K562 (cell line): ENCODE measurements around the gene DNASE2. TPM values are rescaled to one million over a fixed set of nuclear protein-coding genes. Genes with fewer than 3 reads are reported as not detected.
A peak's percentile ranks its signal among the peaks of the same experiment; 100 is the strongest.

Experiments used
- ATAC-seq: fragments of 200-7000 bp; cut with Tn5 transposase; 3 replicates; pipeline ENCODE4 v1.9.1; 2020; ENCODE audit warnings: moderate library complexity
- BruUV-seq: library from RNA; stranded (reverse); fragments of 400-500 nt; replicated peaks from 2 replicates; lab custom pipeline; 2021; lab: Mats Ljungman, UMichigan
- CTCF ChIA-PET: fragments of 300-600 bp; formaldehyde crosslinking; extraction: SDS; loops from one replicate; lab custom pipeline; 2021; ENCODE audit warnings: low intra/inter-chr PET ratio; lab: Yijun Ruan, JAX
- POLR2A ChIA-PET: fragments of 300-600, 350-650 bp; sonication (Branson Sonifier 250); formaldehyde crosslinking; extraction: SDS; loops from one replicate; lab custom pipeline; 2021; ENCODE audit warnings: antibody characterized with exemption, inconsistent platforms; lab: Yijun Ruan, JAX
- DNase-seq, 4 experiments: peaks; one replicate each; pipeline versions ENCODE4 v3.0.0 to v3.0.0-alpha.2; 2011 to 2018; ENCODE audit warnings: low spot score in 3 of 4, mixed read lengths in 3 of 4; ENCODE audit errors: extremely low read depth in 1 of 4
- FAIRE-seq: peaks from 2 replicates; lab custom pipeline; 2011; peaks lifted over from hg19 to GRCh38; lab: Jason Lieb, UNC
- H2AFZ ChIP-seq: 2 replicates; pipeline ENCODE4 v1.6.0; 2011; ENCODE audit warnings: low read depth, low read length, control low read depth, inconsistent platforms
- H3K27ac ChIP-seq: fragments of 200-600 bp; 3 replicates; pipeline ENCODE4 v1.8.0; 2011; ENCODE audit warnings: low read depth, mild to moderate bottlenecking, control low read depth, inconsistent platforms, low read length, moderate library complexity, mixed read lengths; ENCODE audit errors: extremely low read depth
- H3K27me3 ChIP-seq, 2 experiments: fragments of 300-600 bp in 1 of 2; 2 replicates in 1 of 2; 3 replicates in 1 of 2; pipeline versions ENCODE4 v1.6.0 to v1.8.0; 2011; ENCODE audit warnings: inconsistent platforms in 2 of 2, low read length in 2 of 2, mild to moderate bottlenecking in 1 of 2, mixed read lengths in 1 of 2, moderate library complexity in 1 of 2; ENCODE audit not compliant: control insufficient read depth in 2 of 2, insufficient read depth in 2 of 2
- H3K36me3 ChIP-seq: fragments of 300-600 bp; 3 replicates; pipeline ENCODE4 v1.8.0; 2011; ENCODE audit warnings: mild to moderate bottlenecking, low read length, inconsistent platforms; ENCODE audit not compliant: control insufficient read depth, insufficient read depth
- H3K4me1 ChIP-seq, 2 experiments: fragments of 200-600 bp in 1 of 2; replicated peaks in 1 of 2; 2 replicates in 1 of 2; 3 replicates in 1 of 2; pipeline versions ENCODE4 v1.5.1 to v1.8.0; 2011; ENCODE audit warnings: inconsistent platforms in 2 of 2, low read length in 2 of 2, mild to moderate bottlenecking in 1 of 2, mixed read lengths in 1 of 2, moderate library complexity in 1 of 2; ENCODE audit not compliant: control insufficient read depth in 2 of 2, insufficient read depth in 2 of 2
- H3K4me2 ChIP-seq: 2 replicates; pipeline ENCODE4 v1.6.1; 2011; ENCODE audit warnings: low read length, control low read depth, inconsistent platforms, mixed read lengths; ENCODE audit not compliant: insufficient read depth
- H3K4me3 ChIP-seq: fragments of 200-600 bp; sonication (generic), shearing (Covaris generic); 2 replicates; pipeline ENCODE4 v1.5.1; 2016; ENCODE audit warnings: control low read depth, inconsistent platforms
- H3K79me2 ChIP-seq: fragments of 200-600 bp; 3 replicates; pipeline ENCODE4 v1.8.0; 2011; ENCODE audit warnings: low read length, inconsistent platforms; ENCODE audit not compliant: control insufficient read depth, insufficient read depth
- H3K9ac ChIP-seq, 2 experiments: 2 replicates each; pipeline versions ENCODE4 v1.6.0 to v1.6.1; 2011; ENCODE audit warnings: low read depth in 2 of 2, low read length in 2 of 2, control low read depth in 1 of 2, inconsistent platforms in 1 of 2, mild to moderate bottlenecking in 1 of 2, mixed read lengths in 1 of 2; ENCODE audit not compliant: insufficient read depth in 1 of 2
- H3K9me1 ChIP-seq: one replicate; pipeline ENCODE4 v1.6.0; 2011; ENCODE audit warnings: inconsistent platforms, mild to moderate bottlenecking, low read length, moderate library complexity; ENCODE audit not compliant: control insufficient read depth, insufficient read depth
- H3K9me3 ChIP-seq: replicated peaks from 2 replicates; pipeline ENCODE4 v1.5.1; 2011; ENCODE audit warnings: low read depth, low read length, inconsistent platforms; ENCODE audit not compliant: control insufficient read depth, insufficient read depth
- H4K20me1 ChIP-seq: replicated peaks from 2 replicates; pipeline ENCODE4 v1.6.1; 2011; ENCODE audit warnings: low read length, inconsistent platforms, mixed read lengths; ENCODE audit not compliant: control insufficient read depth, insufficient read depth
- EGR1 ChIP-seq: fragments of 450-650 bp; conservative IDR thresholded peaks from 2 replicates; pipeline ENCODE4 v1.6.1; 2017; ENCODE audit warnings: mild to moderate bottlenecking
- EZH2 ChIP-seq: IDR thresholded peaks from 2 replicates; pipeline ENCODE4 v1.6.1; 2012; ENCODE audit warnings: low read depth, mild to moderate bottlenecking, inconsistent platforms, low read length, borderline replicate concordance
- LARP7 ChIP-seq: fragments of 450-650 bp; IDR thresholded peaks from 2 replicates; pipeline ENCODE4 v1.6.1; 2016
- MXI1 ChIP-seq: IDR thresholded peaks from 2 replicates; pipeline ENCODE4 v1.6.1; 2011; ENCODE audit warnings: low read depth, mild to moderate bottlenecking, improper control_type of control experiment, low read length
- NFIC ChIP-seq: fragments of 450-650 bp; IDR thresholded peaks from 2 replicates; pipeline ENCODE4 v1.6.1; 2017; ENCODE audit warnings: mild to moderate bottlenecking, inconsistent platforms
- NR2C2 ChIP-seq, 2 experiments: fragments of 200-800 bp in 1 of 2; sonication (Bioruptor generic) in 1 of 2; sonication (generic) in 1 of 2; formaldehyde crosslinking in 1 of 2; IDR thresholded peaks; 2 replicates each; pipeline versions ENCODE4 v1.6.1 to v1.8.0; 2016 to 2022; ENCODE audit warnings: mild to moderate bottlenecking in 1 of 2, missing compliant biosample characterization in 1 of 2, missing genetic modification characterization in 1 of 2, missing genetic modification reagents in 1 of 2
- ZNF551 ChIP-seq: fragments of 250-450 bp; sonication (Bioruptor Pico); IDR thresholded peaks from 2 replicates; pipeline ENCODE4 v1.5.0; 2021; ENCODE audit warnings: mild to moderate bottlenecking, moderate library complexity
- WGBS: fragments of 100-300 bp; shearing (Covaris generic); methylation state at CpG from one replicate; pipeline ENCODE4 v1.1.6; 2016; ENCODE audit warnings: low coverage, mixed read lengths; ENCODE audit not compliant: insufficient coverage; ENCODE audit errors: missing lambda C conversion rate; 5-methylcytosine and 5-hydroxymethylcytosine counted together
- in situ Hi-C: fragments of 300-500 bp; cut with MboI; formaldehyde crosslinking; loops from 4 replicates; pipeline ENCODE4 v1.15.0; 2018; ENCODE audit warnings: inconsistent platforms, mixed read lengths
- intact Hi-C: fragments of 100-400 bp; cut with micrococcal nuclease; formaldehyde crosslinking; loops from 2 replicates; pipeline ENCODE4 v1.14.2; 2022
- polyA plus RNA-seq, 8 experiments: library from polyadenylated mRNA; depleted of rRNA in 4 of 8; stranded (reverse) in 5 of 8; unstranded in 3 of 8; fragments of >200 nt; fragmentation: Nextera tagmentation in 2 of 8; fragmentation: Illumina TruSeq in 1 of 8; extraction: Ambion mirVana in 2 of 8; extraction: Trizol in 1 of 8; gene quantifications; 2 replicates each; pipeline versions ENCODE4 v1.2.1 to v1.2.3, GENCODE V29; 2011 to 2014; ENCODE audit warnings: inconsistent platforms in 1 of 8, missing spikeins in 1 of 8
- total RNA-seq, 7 experiments: library from RNA; depleted of rRNA in 6 of 7; stranded (reverse); fragments of >200 nt in 6 of 7; fragmentation: Illumina TruSeq in 2 of 7; extraction: Trizol in 2 of 7; gene quantifications; 2 replicates each; pipeline versions ENCODE4 v1.2.1 to v1.2.3, GENCODE V29; 2011 to 2021; ENCODE audit warnings: low replicate concordance in 1 of 7
- TF ChIP-seq, protein P1 (sequence below): fragments of 250-450 bp; sonication (Bioruptor Pico); IDR thresholded peaks from 2 replicates; pipeline ENCODE4 v1.9.0; 2021; ENCODE audit warnings: mild to moderate bottlenecking, inconsistent platforms
- TF ChIP-seq, protein P2 (sequence below): fragments of 450-650 bp; IDR thresholded peaks from 2 replicates; pipeline ENCODE4 v1.6.1; 2016; ENCODE audit warnings: missing biosample characterization, missing genetic modification characterization

The DNASE2 gene
- total and polyA plus RNA-seq, 9 of the 15 experiments (the other 6 are each of a cell fraction or from before 2014, with no cell fraction given) = 4.4 to 27.0 (median 20.2) TPM

DNA sequence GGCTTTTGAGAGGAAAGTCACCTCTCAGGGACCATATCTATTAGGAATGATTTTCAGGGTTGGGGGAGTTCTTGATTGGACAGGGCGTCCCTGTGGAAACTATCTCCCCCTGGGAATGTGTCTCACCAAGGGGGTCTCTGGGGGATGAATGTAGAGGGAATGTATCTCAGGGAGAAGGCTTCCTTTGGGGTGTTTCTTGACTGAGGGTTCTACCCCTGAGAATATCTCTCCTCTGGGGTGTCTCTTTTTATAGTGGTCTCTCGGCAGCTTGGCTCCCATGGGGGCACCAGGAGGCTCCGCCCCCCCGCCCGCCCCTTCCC is 47.9 kb downstream of the DNASE2 start (continued):
- TF ChIP-seq, protein P1, sequence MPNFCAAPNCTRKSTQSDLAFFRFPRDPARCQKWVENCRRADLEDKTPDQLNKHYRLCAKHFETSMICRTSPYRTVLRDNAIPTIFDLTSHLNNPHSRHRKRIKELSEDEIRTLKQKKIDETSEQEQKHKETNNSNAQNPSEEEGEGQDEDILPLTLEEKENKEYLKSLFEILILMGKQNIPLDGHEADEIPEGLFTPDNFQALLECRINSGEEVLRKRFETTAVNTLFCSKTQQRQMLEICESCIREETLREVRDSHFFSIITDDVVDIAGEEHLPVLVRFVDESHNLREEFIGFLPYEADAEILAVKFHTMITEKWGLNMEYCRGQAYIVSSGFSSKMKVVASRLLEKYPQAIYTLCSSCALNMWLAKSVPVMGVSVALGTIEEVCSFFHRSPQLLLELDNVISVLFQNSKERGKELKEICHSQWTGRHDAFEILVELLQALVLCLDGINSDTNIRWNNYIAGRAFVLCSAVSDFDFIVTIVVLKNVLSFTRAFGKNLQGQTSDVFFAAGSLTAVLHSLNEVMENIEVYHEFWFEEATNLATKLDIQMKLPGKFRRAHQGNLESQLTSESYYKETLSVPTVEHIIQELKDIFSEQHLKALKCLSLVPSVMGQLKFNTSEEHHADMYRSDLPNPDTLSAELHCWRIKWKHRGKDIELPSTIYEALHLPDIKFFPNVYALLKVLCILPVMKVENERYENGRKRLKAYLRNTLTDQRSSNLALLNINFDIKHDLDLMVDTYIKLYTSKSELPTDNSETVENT = no peak
- TF ChIP-seq MXI1 (no peak), LARP7 (no peak)
- TF ChIP-seq, protein P2, sequence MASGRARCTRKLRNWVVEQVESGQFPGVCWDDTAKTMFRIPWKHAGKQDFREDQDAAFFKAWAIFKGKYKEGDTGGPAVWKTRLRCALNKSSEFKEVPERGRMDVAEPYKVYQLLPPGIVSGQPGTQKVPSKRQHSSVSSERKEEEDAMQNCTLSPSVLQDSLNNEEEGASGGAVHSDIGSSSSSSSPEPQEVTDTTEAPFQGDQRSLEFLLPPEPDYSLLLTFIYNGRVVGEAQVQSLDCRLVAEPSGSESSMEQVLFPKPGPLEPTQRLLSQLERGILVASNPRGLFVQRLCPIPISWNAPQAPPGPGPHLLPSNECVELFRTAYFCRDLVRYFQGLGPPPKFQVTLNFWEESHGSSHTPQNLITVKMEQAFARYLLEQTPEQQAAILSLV (tag) = no peak

DNA sequence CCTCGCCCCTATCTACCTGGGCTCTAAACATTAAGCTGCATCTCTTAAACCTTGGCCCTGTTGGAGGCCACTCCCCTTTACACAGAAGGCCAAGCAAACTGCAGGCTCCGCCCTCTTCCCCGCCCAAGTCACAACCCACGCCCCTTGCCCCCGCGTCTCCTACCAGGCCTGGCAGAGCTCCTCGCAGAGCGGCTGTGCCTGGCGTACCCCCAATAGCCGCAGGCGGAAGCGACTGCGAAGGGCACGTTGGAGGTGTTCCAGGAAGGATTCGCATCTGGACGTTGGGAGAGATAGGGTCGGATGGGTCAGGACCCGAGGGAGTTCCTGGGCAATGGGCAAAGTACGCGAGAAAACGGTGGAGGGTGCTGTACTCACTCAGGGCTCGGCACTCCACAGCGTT is 52.8 kb downstream of the DNASE2 start:
- H3K9me3 ChIP-seq = no peaks in the 10 kb centered on the region
- peak; percentile 69 for ATAC-seq
- peak overlapping the region in 1 of 2 experiments; percentile 82; a peak in 1 of 4 replicates for H3K9ac ChIP-seq
- no peak overlapping the region for H3K27ac ChIP-seq
- peak; percentile 59 to 74 (median 62) for DNase-seq
- H3K4me3 ChIP-seq = no peak overlapping the region
- no peaks in the 10 kb centered on the region for H3K27me3 ChIP-seq
- H2AFZ ChIP-seq = peak overlapping the region; percentile 41
- 10% methylated on average over 23 of the region's 23 CpGs for WGBS
- peaks cover 8% of the 10 kb centered on the region for H4K20me1 ChIP-seq
- ChIA-PET CTCF (no interaction called here), POLR2A (interaction anchor here (0.6 kb wide), 1 partner anchor 428 kb away, joined by 3 read pairs; the partner anchor contains the start of gene ZNF799)
- H3K36me3 ChIP-seq = no peaks in the 10 kb centered on the region
- in situ Hi-C loops = no loop called here
- FAIRE-seq = no peak
- no peak overlapping the region; the same call in 1 of the 2 replicates for H3K4me2 ChIP-seq
- 0 out of 2 replicates have a peak, but pooled peaks have one; percentile 20 for TF ChIP-seq NR2C2 (CRISPR knock-in tag; IDR thresholded peaks at IDR 0.05)
- no peak for TF ChIP-seq NR2C2 (tag; IDR thresholded peaks at IDR 0.05)
- no peak for TF ChIP-seq ZNF551 (CRISPR knock-in tag)
- peak; percentile 49 for TF ChIP-seq EGR1
- TF ChIP-seq NFIC = 0 out of 2 replicates have a peak, but pooled peaks have one; percentile 17
- TF ChIP-seq EZH2 = no peak
- TF ChIP-seq, all 486 proteins: peak for 3
- Histone ChIP-seq H3K4me1 (peaks cover 13 to 33% of the 10 kb centered on the region in 2 experiments), H3K9me1 (peaks cover 3% of the 10 kb centered on the region), H3K79me2 (no peaks in the 10 kb centered on the region)
- intact Hi-C loops = no loop called here
- no TSS peak for BruUV-seq
